ENCODE measurements around the gene SLC35D2.

The SLC35D2 gene

GRCh38 chr9:96304230-96304629, 79.3 kb downstream of the SLC35D2 start:
- DNase-seq, result no peak

- DNase-seq, result no peak
Measured at GRCh38 chr9:96302021-96302420, 81.5 kb downstream of the SLC35D2 start, which contains the start of gene HSD17B3. Gene HSD17B3, minus strand, starts transcription at chr9:96302176. Its CDS starts 72 bp downstream, at chr9:96302104.

GRCh38 chr9:96299823-96300222, 83.7 kb downstream of the SLC35D2 start:
- no peak for DNase-seq

GRCh38 chr9:96294159-96294545, 89.4 kb downstream of the SLC35D2 start:
- no peak for DNase-seq

- DNase-seq, result no peak
Measured at GRCh38 chr9:96293498-96294158, 89.9 kb downstream of the SLC35D2 start.

- no peak for DNase-seq
Measured at GRCh38 chr9:96289392-96289791, 94.1 kb downstream of the SLC35D2 start.

- DNase-seq, result no peak
Measured at GRCh38 chr9:96281641-96282040, 101.9 kb downstream of the SLC35D2 start.

GRCh38 chr9:96279932-96280331, 103.6 kb downstream of the SLC35D2 start:
- no peak for DNase-seq

- no peak for DNase-seq
Measured at GRCh38 chr9:96274939-96275338, 108.6 kb downstream of the SLC35D2 start.

Data from CD4-positive, alpha-beta T cell treated with Interleukin-17A for 4 hours (primary cell).